ENCODE results near the gene ABLIM2. TPM values are rescaled to one million over a fixed set of nuclear protein-coding genes. Genes with fewer than 3 reads are reported as not detected.
A peak's percentile ranks its signal among the peaks of the same experiment; 100 is the strongest.

ABLIM2 gene
- total RNA-seq, 1 experiment from 2014 or later: 2.7 TPM

DNA sequence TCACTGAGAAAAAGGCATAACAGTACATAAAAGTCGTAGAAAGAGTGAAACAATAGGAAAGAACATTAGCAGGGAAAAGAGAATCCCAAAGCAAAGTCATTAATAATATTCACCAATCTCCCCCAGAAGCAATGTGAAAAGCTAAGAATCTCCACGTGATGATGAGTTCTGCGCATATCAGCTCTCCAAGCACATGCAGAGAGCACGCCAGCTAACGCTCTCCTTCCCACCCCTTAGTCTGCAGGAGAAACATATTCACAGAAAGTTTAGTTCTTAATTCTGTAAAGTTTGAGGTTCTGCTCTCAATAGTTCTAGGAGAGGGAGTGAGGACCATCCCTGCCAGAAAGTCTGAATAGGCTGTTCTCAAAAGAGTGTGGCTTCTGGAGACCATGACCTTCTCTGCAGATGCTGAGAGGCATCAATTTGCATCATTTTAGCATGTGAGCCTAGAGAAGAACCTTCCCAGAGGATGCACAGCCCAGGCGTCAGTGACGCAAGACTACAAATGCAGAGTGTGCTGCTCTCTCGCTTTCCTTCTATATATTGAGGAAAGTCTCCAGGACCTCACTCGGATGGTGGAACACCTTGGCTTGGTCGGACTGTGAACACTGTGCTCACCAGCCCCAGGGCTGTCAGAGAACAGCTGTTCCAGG is 167.7 kb downstream of the ABLIM2 start:
- H3K9me3 ChIP-seq (ENCODE audit: low read depth, low read length, poor library complexity, severe bottlenecking): no peaks in the 10 kb centered on the region
- BruUV-seq (replicated peaks): no TSS peak
- intact Hi-C loops (cut with micrococcal nuclease; ENCODE audit: unreplicated experiment): no loop called here
- TF ChIP-seq EZH2 (IDR thresholded peaks at IDR 0.05; ENCODE audit: borderline replicate concordance, low read depth, low read length, poor library complexity, severe bottlenecking): no peak
- TF ChIP-seq, protein P1, sequence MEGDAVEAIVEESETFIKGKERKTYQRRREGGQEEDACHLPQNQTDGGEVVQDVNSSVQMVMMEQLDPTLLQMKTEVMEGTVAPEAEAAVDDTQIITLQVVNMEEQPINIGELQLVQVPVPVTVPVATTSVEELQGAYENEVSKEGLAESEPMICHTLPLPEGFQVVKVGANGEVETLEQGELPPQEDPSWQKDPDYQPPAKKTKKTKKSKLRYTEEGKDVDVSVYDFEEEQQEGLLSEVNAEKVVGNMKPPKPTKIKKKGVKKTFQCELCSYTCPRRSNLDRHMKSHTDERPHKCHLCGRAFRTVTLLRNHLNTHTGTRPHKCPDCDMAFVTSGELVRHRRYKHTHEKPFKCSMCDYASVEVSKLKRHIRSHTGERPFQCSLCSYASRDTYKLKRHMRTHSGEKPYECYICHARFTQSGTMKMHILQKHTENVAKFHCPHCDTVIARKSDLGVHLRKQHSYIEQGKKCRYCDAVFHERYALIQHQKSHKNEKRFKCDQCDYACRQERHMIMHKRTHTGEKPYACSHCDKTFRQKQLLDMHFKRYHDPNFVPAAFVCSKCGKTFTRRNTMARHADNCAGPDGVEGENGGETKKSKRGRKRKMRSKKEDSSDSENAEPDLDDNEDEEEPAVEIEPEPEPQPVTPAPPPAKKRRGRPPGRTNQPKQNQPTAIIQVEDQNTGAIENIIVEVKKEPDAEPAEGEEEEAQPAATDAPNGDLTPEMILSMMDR (conservative IDR thresholded peaks at IDR 0.05; ENCODE audit: low read depth, low read length): no peak
- CTCF ChIA-PET: interaction anchor here (0.6 kb wide), 1 partner anchor 189 kb away, joined by 9 read pairs; no protein-coding TSS in a partner anchor
- no peak overlapping the region for H3K4me3 ChIP-seq (ENCODE audit: low read depth, low read length, poor library complexity, severe bottlenecking)
- H3K27me3 ChIP-seq (replicated peaks; ENCODE audit: insufficient read depth, low read depth, low read length, poor library complexity): no peaks in the 10 kb centered on the region
- H3K4me1 ChIP-seq (ENCODE audit: insufficient read depth, low read length, poor library complexity, severe bottlenecking): no peaks in the 10 kb centered on the region
- no peak for DNase-seq (ENCODE audit: low spot score)
- H3K36me3 ChIP-seq (ENCODE audit: insufficient read depth, low read length, poor library complexity, severe bottlenecking): no peaks in the 10 kb centered on the region
- no peak overlapping the region for H3K27ac ChIP-seq (ENCODE audit: low read depth, low read length, poor library complexity, severe bottlenecking)
- POLR2A ChIA-PET (ENCODE audit: low non-redundant PET): no interaction called here

DNA sequence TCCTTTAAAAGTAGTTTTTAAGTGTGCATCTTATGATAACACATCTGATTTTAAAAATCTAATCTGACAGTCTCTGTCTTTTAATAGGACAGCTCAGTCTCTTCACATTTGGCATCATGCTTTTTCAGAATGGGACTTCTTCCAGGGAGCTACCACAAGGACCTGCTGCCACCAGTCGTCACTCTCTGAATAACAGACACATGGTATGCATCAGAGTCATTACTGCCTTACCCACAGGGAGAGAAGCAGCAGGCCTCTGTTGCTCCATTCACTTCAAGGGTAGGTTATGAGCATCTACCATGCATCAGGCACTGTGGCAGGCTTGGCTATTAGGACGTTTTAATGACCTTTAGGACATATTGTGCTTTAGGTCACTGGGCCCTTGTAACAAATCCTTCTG is 169.0 kb downstream of the ABLIM2 start:
- ChIA-PET CTCF (no interaction called here), POLR2A (ENCODE audit: low non-redundant PET) (no interaction called here)
- Histone ChIP-seq H3K4me3 (ENCODE audit: low read depth, low read length, poor library complexity, severe bottlenecking) (no peak overlapping the region), H3K27ac (ENCODE audit: low read depth, low read length, poor library complexity, severe bottlenecking) (no peak overlapping the region), H3K36me3 (ENCODE audit: insufficient read depth, low read length, poor library complexity, severe bottlenecking) (no peaks in the 10 kb centered on the region), H3K4me1 (ENCODE audit: insufficient read depth, low read length, poor library complexity, severe bottlenecking) (no peaks in the 10 kb centered on the region), H3K27me3 (replicated peaks; ENCODE audit: insufficient read depth, low read depth, low read length, poor library complexity) (no peaks in the 10 kb centered on the region), H3K9me3 (ENCODE audit: low read depth, low read length, poor library complexity, severe bottlenecking) (no peaks in the 10 kb centered on the region)
- intact Hi-C loops (cut with micrococcal nuclease; ENCODE audit: unreplicated experiment): loop anchor here (5.0 kb wide), 2 partner anchors 147 to 227 kb away; no protein-coding TSS in a partner anchor
- no TSS peak for BruUV-seq (replicated peaks)
- TF ChIP-seq, protein P1 (conservative IDR thresholded peaks at IDR 0.05; ENCODE audit: low read depth, low read length): 0 out of 2 replicates have a peak, but pooled peaks have one; percentile 25
- TF ChIP-seq EZH2 (IDR thresholded peaks at IDR 0.05; ENCODE audit: borderline replicate concordance, low read depth, low read length, poor library complexity, severe bottlenecking): no peak
- DNase-seq (ENCODE audit: low spot score): peak; percentile 51

DNA sequence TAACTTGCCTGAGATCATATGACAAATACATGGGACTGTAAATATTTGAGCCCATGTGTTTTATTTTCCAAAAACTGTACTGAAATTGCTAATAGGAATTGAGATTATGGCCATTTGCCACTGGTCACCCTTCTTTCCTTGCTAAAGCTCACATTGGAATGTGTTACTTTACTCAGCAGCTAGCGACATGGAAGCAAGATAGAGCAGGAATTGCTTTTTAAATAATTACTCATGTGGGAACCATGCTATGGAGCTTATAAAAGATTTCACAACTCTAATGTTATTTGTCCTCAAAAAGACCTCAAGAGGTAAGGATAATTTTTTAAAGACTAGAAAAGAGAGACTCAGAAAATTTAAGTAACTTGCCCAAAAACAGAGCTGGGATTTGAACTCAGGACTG is 170.2 kb downstream of the ABLIM2 start:
- no TSS peak for BruUV-seq (replicated peaks)
- intact Hi-C loops (cut with micrococcal nuclease; ENCODE audit: unreplicated experiment): loop anchor here (5.0 kb wide), 2 partner anchors 146 to 226 kb away; no protein-coding TSS in a partner anchor
- ChIA-PET CTCF (interaction anchor here (0.7 to 2.2 kb wide), 5 partner anchors 59 to 227 kb away, joined by 3 to 11 read pairs (median 6); no protein-coding TSS in a partner anchor), POLR2A (ENCODE audit: low non-redundant PET) (no interaction called here)
- no peak for DNase-seq (ENCODE audit: low spot score)
- Histone ChIP-seq H3K4me1 (ENCODE audit: insufficient read depth, low read length, poor library complexity, severe bottlenecking) (no peaks in the 10 kb centered on the region), H3K27me3 (replicated peaks; ENCODE audit: insufficient read depth, low read depth, low read length, poor library complexity) (no peaks in the 10 kb centered on the region), H3K4me3 (ENCODE audit: low read depth, low read length, poor library complexity, severe bottlenecking) (no peak overlapping the region), H3K27ac (ENCODE audit: low read depth, low read length, poor library complexity, severe bottlenecking) (no peak overlapping the region), H3K9me3 (ENCODE audit: low read depth, low read length, poor library complexity, severe bottlenecking) (no peaks in the 10 kb centered on the region), H3K36me3 (ENCODE audit: insufficient read depth, low read length, poor library complexity, severe bottlenecking) (no peaks in the 10 kb centered on the region)
- no peak for TF ChIP-seq EZH2 (IDR thresholded peaks at IDR 0.05; ENCODE audit: borderline replicate concordance, low read depth, low read length, poor library complexity, severe bottlenecking)
- TF ChIP-seq, protein P1 (conservative IDR thresholded peaks at IDR 0.05; ENCODE audit: low read depth, low read length): no peak
